GM18873 (cell line): ENCODE data around the gene MAT1A.
"Not testable (repeated sequence)": the region's sequence is repeated elsewhere in the genome, so short reads cannot be mapped to it uniquely, and the experiment has no call there.

Source experiments
- ATAC-seq: cut with Tn5 transposase; IDR thresholded peaks from one replicate; pipeline ENCODE4 v1.9.1; 2021; ENCODE audit warnings: mild to moderate bottlenecking, moderate library complexity, moderate number of reproducible peaks; ENCODE audit not compliant: unreplicated experiment, low FRiP score

The MAT1A gene

DNA sequence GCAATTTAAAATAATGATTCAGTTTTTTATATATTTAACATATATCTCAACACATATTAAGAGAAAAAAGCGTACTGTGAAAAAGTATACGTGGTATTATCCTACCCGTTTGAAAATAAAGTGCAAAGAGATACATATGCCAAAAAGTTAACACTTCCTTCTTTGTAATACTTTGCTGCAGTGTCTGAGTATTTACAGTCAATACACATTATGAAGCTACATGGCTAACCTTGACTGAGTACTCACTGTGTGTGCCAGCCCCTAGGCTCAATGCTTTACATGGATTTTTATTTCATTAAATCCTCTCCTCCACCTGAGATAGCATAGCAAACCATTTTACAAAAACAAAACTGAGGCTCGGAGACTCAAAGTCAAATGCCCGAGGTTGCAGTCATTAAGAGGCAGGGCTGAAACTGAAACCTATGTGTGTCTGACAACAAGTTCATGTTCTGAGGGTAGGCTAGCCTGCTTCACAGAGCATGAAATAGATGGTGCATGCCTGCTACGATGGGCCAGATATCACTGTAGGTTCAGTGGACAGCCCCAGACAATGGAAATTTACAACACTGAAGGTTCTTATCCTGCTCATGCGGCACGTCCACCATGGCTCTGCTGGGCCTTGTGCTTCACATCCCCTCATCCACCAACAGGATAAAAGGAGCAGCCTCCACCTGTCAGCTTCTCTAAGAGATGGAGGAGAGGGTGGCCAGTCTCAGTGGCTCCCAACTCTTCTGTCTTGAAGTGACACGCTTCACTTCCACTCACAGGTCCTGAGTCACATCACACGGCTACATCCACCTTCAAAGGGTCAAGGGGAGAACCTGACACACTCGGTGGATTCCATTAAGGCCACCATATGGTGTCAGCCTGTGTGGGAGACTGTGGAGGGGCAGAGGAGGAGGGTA lies 54.9 kb downstream of the MAT1A start:
- ATAC-seq: peak; percentile 99

DNA sequence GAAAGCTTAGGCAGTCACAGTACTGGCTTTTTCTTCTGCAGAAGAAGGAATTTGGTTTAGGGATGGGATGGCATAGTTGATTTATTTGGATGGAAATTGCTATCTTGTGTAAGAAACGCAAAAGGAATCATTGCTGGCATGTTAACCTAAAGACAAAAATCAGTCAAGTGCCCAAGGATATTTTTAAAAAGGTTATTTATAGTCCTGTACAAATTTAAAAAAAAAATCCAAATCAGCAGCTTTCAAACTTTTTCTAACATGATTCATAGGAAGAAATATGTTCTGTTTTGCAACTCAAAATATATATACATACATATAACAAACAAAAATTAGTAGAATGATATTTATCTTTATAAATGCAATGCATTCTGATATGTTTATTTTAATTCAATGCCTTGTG lies 55.6 kb downstream of the MAT1A start:
- ATAC-seq: not testable (repeated sequence)

DNA sequence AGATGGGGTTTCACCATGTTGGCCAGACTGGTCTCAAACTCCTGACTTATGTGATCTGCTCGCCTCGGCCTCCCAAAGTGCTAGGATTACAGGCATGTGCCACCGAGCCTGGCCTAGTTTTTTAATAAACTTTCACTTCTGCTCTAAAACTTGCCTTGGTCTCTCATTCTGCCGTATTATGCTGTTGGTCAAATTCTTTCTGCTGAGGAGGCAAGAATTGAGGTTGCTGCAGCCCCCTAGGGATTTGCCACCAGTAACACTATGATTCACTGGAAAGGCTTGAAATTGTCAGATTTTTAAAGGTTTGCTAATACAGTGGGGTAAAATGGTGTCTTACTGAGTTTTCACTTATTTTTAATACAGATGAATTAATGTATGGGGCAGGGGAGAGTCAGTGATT lies 62.7 kb downstream of the MAT1A start:
- ATAC-seq: peak; percentile 56

DNA sequence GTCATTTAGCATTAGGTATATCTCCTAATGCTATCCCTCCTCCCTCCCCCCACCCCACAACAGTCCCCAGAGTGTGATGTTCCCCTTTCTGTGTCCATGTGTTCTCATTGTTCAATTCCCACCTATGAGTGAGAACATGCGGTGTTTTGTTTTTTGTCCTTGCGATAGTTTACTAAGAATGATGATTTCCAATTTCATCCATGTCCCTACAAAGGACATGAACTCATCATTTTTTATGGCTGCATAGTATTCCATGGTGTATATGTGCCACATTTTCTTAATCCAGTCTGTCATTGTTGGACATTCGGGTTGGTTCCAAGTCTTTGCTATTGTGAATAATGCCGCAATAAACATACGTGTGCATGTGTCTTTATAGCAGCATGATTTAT lies 66.4 kb downstream of the MAT1A start:
- not testable (repeated sequence) for ATAC-seq
